H1 (cell line): ENCODE data around the gene ZMIZ1. TPM values are rescaled to one million over a fixed set of nuclear protein-coding genes. Genes with fewer than 3 reads are reported as not detected.

Experiments used
- JUND ChIP-seq: IDR thresholded peaks from 2 replicates; pipeline ENCODE4 v1.6.1; 2011; ENCODE audit warnings: mild to moderate bottlenecking, improper control_type of control experiment, low read length
- KDM5A ChIP-seq: fragments of 200-600 bp; IDR thresholded peaks from 2 replicates; pipeline ENCODE4 v1.7.1; 2012; ENCODE audit warnings: mild to moderate bottlenecking, low read length, inconsistent platforms, mixed read lengths
- PHF8 ChIP-seq: fragments of 200-600 bp; sonication (generic); conservative IDR thresholded peaks from 2 replicates; pipeline ENCODE4 v1.7.1; 2012; ENCODE audit warnings: low read depth, mild to moderate bottlenecking, inconsistent platforms, low read length, moderate library complexity
- polyA plus RNA-seq, 7 experiments: library from polyadenylated mRNA; depleted of rRNA in 3 of 7; stranded (reverse) in 5 of 7; unstranded in 2 of 7; fragments of >200 nt in 5 of 7; fragments of 200-250 nt in 2 of 7; gene quantifications; 1 replicate in 5 of 7; 2 replicates in 1 of 7; 4 replicates in 1 of 7; pipeline versions ENCODE4 v1.2.1 to v1.2.3, GENCODE V29; 2011 to 2013; ENCODE audit warnings: missing spikeins in 2 of 7, mixed read lengths in 2 of 7
- total RNA-seq: library from RNA; stranded (reverse); fragmentation: NEBNext Ultra II Directional; extraction: Animal tissue kit (Norgen Biotek cat#: 25700); gene quantifications from 2 replicates; pipeline ENCODE4 v1.2.1, GENCODE V29; 2021

ZMIZ1 gene
- total and polyA plus RNA-seq, 2 of the 8 experiments (the other 6 are each of a cell fraction or from before 2014, with no cell fraction given) = 8.1 to 28.0 TPM

GRCh38 chr10:79220307-79220706, 151.5 kb downstream of the ZMIZ1 start (continued):
- TF ChIP-seq PHF8 = no peak
- TF ChIP-seq JUND = no peak
- TF ChIP-seq KDM5A = no peak
